OCI-LY7 (cell line): Measurements from ENCODE around the gene C1orf21. TPM values are rescaled to one million over a fixed set of nuclear protein-coding genes. Genes with fewer than 3 reads are reported as not detected.

Source experiments
- BruUV-seq: library from RNA; stranded (reverse); fragments of 400-500 nt; replicated peaks from 2 replicates; lab custom pipeline; 2021; lab: Mats Ljungman, UMichigan
- CTCF ChIA-PET: fragments of 300-600 bp; sonication (Branson Sonifier 250); formaldehyde crosslinking; loops from one replicate; lab custom pipeline; 2022; ENCODE audit warnings: antibody characterized with exemption; ENCODE audit not compliant: unreplicated experiment; lab: Charles Lee
- POLR2A ChIA-PET: fragments of 300-600 bp; sonication (Branson Sonifier 250); formaldehyde crosslinking; loops from one replicate; lab custom pipeline; 2022; ENCODE audit warnings: antibody characterized with exemption; lab: Charles Lee
- DNase-seq: peaks from one replicate; pipeline ENCODE4 v3.0.0-alpha.2; 2015; ENCODE audit warnings: low spot score
- H2AFZ ChIP-seq: fragments of 200-600 bp; sonication (generic), shearing (Covaris generic); 2 replicates; pipeline ENCODE4 v1.6.1; 2014; ENCODE audit warnings: mild to moderate bottlenecking, antibody characterized with exemption, low read length, moderate library complexity
- H3K27ac ChIP-seq: fragments of 200-600 bp; sonication (generic); 2 replicates; pipeline ENCODE4 v1.5.1; 2014; ENCODE audit warnings: mixed run types, low read depth, mild to moderate bottlenecking, moderate library complexity, low read length, inconsistent platforms; ENCODE audit not compliant: poor library complexity, severe bottlenecking
- H3K36me3 ChIP-seq: fragments of 200-600 bp; sonication (generic); 2 replicates; pipeline ENCODE4 v1.6.1; 2014; ENCODE audit warnings: mild to moderate bottlenecking, antibody characterized with exemption, low read length, moderate library complexity, mixed read lengths; ENCODE audit not compliant: insufficient read depth
- H3K4me1 ChIP-seq: fragments of 200-600 bp; sonication (generic); 2 replicates; pipeline ENCODE4 v1.5.1; 2014; ENCODE audit warnings: mild to moderate bottlenecking, low read length; ENCODE audit not compliant: insufficient read depth, poor library complexity, severe bottlenecking
- H3K4me2 ChIP-seq: fragments of 200-600 bp; sonication (generic); 2 replicates; pipeline ENCODE4 v1.6.1; 2014; ENCODE audit warnings: mild to moderate bottlenecking, low read length
- H3K4me3 ChIP-seq: fragments of 200-600 bp; sonication (generic); 2 replicates; pipeline ENCODE4 v1.5.1; 2014; ENCODE audit warnings: mild to moderate bottlenecking, low read depth, low read length; ENCODE audit not compliant: poor library complexity, severe bottlenecking
- H3K79me2 ChIP-seq: fragments of 200-600 bp; sonication (generic); 2 replicates; pipeline ENCODE4 v1.6.1; 2016; ENCODE audit warnings: low read depth, mild to moderate bottlenecking, low read length, moderate library complexity, mixed read lengths; ENCODE audit not compliant: insufficient read depth
- H3K9me2 ChIP-seq: fragments of 200-600 bp; sonication (generic); 2 replicates; pipeline ENCODE4 v1.6.1; 2016; ENCODE audit warnings: mild to moderate bottlenecking, low read length, mixed read lengths; ENCODE audit not compliant: insufficient read depth
- H3K9me3 ChIP-seq: fragments of 200-600 bp; sonication (generic); 2 replicates; pipeline ENCODE4 v1.6.1; 2014; ENCODE audit warnings: mild to moderate bottlenecking, mixed run types, low read length, mixed read lengths
- H4K20me1 ChIP-seq: fragments of 200-600 bp; sonication (generic); 2 replicates; pipeline ENCODE4 v1.6.1; 2014; ENCODE audit warnings: mild to moderate bottlenecking, antibody characterized with exemption, low read length, moderate library complexity, mixed read lengths; ENCODE audit not compliant: insufficient read depth
- EZH2phosphoT487 ChIP-seq: fragments of 200-600 bp; sonication (generic); IDR thresholded peaks from 2 replicates; pipeline ENCODE4 v1.6.1; 2018; ENCODE audit warnings: low read depth, borderline replicate concordance, mild to moderate bottlenecking, mixed run types, antibody characterized with exemption, low read length, moderate library complexity, mixed read lengths
- intact Hi-C: fragments of 100-400 bp; cut with micrococcal nuclease; formaldehyde crosslinking; loops from one replicate; pipeline ENCODE4 v1.10.0; 2022; ENCODE audit not compliant: unreplicated experiment
- total RNA-seq, 2 experiments: library from RNA; depleted of rRNA in 1 of 2; stranded (reverse); fragments of >200 nt in 1 of 2; shearing (Covaris generic) in 1 of 2; gene quantifications; 2 replicates each; pipeline ENCODE4 v1.2.3, GENCODE V29; 2014 to 2022
- TF ChIP-seq, protein P1 (sequence below): fragments of 200-600 bp; sonication (generic); conservative IDR thresholded peaks from 2 replicates; pipeline ENCODE4 v1.5.1; 2014; ENCODE audit warnings: mild to moderate bottlenecking, antibody characterized with exemption, low read length, moderate library complexity, mixed read lengths

C1orf21 gene
- total RNA-seq, 2 experiments from 2014 or later: not detected

GRCh38 chr1:184626076-184627006 lies 239.5 kb downstream of the C1orf21 start:
- Histone ChIP-seq H3K9me3 (no peaks in the 10 kb centered on the region), H3K9me2 (no peaks in the 10 kb centered on the region), H3K4me3 (no peak overlapping the region), H4K20me1 (no peaks in the 10 kb centered on the region), H3K36me3 (no peaks in the 10 kb centered on the region), H3K27ac (no peak overlapping the region), H3K4me1 (no peaks in the 10 kb centered on the region), H3K4me2 (no peak overlapping the region), H2AFZ (no peak overlapping the region), H3K79me2 (no peaks in the 10 kb centered on the region)
- ChIA-PET POLR2A (interaction anchor here (0.5 to 0.6 kb wide), 2 partner anchors 145 to 315 kb away, joined by 3 to 4 read pairs; no protein-coding TSS in a partner anchor), CTCF (interaction anchor here (0.5 kb wide), 1 partner anchor 29 kb away, joined by 3 read pairs; no protein-coding TSS in a partner anchor)
- BruUV-seq: no TSS peak
- intact Hi-C loops: no loop called here
- no peak for TF ChIP-seq EZH2phosphoT487
- TF ChIP-seq, protein P1, sequence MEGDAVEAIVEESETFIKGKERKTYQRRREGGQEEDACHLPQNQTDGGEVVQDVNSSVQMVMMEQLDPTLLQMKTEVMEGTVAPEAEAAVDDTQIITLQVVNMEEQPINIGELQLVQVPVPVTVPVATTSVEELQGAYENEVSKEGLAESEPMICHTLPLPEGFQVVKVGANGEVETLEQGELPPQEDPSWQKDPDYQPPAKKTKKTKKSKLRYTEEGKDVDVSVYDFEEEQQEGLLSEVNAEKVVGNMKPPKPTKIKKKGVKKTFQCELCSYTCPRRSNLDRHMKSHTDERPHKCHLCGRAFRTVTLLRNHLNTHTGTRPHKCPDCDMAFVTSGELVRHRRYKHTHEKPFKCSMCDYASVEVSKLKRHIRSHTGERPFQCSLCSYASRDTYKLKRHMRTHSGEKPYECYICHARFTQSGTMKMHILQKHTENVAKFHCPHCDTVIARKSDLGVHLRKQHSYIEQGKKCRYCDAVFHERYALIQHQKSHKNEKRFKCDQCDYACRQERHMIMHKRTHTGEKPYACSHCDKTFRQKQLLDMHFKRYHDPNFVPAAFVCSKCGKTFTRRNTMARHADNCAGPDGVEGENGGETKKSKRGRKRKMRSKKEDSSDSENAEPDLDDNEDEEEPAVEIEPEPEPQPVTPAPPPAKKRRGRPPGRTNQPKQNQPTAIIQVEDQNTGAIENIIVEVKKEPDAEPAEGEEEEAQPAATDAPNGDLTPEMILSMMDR: no peak
- DNase-seq: no peak

- TF ChIP-seq EZH2phosphoT487: no peak
- TF ChIP-seq, protein P1: no peak
- intact Hi-C loops: no loop called here
- no peaks in the 10 kb centered on the region for H3K9me2 ChIP-seq
- H2AFZ ChIP-seq: no peak overlapping the region
- no peaks in the 10 kb centered on the region for H3K4me1 ChIP-seq
- no peak overlapping the region for H3K4me2 ChIP-seq
- ChIA-PET POLR2A (interaction anchor here (0.5 kb wide), 1 partner anchor 146 kb away, joined by 3 read pairs; no protein-coding TSS in a partner anchor), CTCF (interaction anchor here (0.5 kb wide), 1 partner anchor 29 kb away, joined by 3 read pairs; no protein-coding TSS in a partner anchor)
- BruUV-seq: no TSS peak
- no peaks in the 10 kb centered on the region for H3K9me3 ChIP-seq
- H3K36me3 ChIP-seq: no peaks in the 10 kb centered on the region
- no peaks in the 10 kb centered on the region for H4K20me1 ChIP-seq
- H3K27ac ChIP-seq: no peak overlapping the region
- H3K4me3 ChIP-seq: no peak overlapping the region
- DNase-seq: no peak
- no peaks in the 10 kb centered on the region for H3K79me2 ChIP-seq
Observed at GRCh38 chr1:184627007-184627341, 240.1 kb downstream of the C1orf21 start.

- no peaks in the 10 kb centered on the region for H3K4me1 ChIP-seq
- H3K4me3 ChIP-seq: no peak overlapping the region
- no peaks in the 10 kb centered on the region for H3K36me3 ChIP-seq
- no peak overlapping the region for H3K27ac ChIP-seq
- H4K20me1 ChIP-seq: no peaks in the 10 kb centered on the region
- TF ChIP-seq, protein P1: no peak
- no peak for TF ChIP-seq EZH2phosphoT487
- H3K4me2 ChIP-seq: no peak overlapping the region
- ChIA-PET CTCF (no interaction called here), POLR2A (no interaction called here)
- H3K9me3 ChIP-seq: no peaks in the 10 kb centered on the region
- no peaks in the 10 kb centered on the region for H3K79me2 ChIP-seq
- no peaks in the 10 kb centered on the region for H3K9me2 ChIP-seq
- intact Hi-C loops: no loop called here
- DNase-seq: no peak
- H2AFZ ChIP-seq: no peak overlapping the region
- BruUV-seq: no TSS peak
Observed at GRCh38 chr1:184629266-184629665, 242.4 kb downstream of the C1orf21 start.
